Skin of body (tissue), 2 donors: ENCODE measurements around the gene ANTXRL. TPM values are rescaled to one million over a fixed set of nuclear protein-coding genes. Genes with fewer than 3 reads are reported as not detected.
"Not testable (repeated sequence)": the region's sequence is repeated elsewhere in the genome, so short reads cannot be mapped to it uniquely, and the experiment has no call there.

Experiments
- DNase-seq: peaks from one replicate; lab custom pipeline; 2025; lab: John Stamatoyannopoulos, UW
- total RNA-seq: library from RNA; depleted of rRNA; stranded (reverse); fragments of >200 nt; gene quantifications from one replicate; pipeline ENCODE4 v1.2.3, GENCODE V29; 2014

ANTXRL gene
- total RNA-seq, 1 donor from 2014 or later = not detected

DNA sequence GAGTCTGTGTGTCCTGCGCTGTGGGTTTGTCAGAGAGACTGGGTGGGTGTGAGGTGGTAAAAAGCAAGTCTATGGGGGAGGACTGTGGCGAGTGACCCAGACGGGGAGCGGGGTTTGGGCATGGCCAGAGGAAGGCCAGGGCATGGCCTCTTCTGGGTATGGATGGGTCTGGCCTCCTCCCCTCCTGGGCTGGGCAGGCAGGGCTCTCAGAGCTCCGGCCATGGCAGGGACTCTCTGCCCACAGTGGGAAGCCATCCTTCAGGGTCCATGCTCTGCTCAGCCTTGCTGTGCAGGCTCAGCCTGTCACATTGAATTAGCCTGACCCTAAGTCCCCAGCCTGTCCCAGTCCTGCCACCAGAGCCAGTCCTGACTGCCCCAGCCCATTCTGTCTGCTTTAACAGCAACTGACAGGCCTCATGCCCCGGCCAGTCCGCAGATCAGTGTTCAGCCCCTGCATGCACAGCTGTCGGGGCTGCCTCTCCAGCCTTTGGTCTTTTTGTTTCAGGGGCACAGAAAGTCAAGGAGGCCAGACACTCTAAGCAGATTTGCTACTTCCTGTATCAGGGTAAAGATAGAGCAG lies 7.9 kb downstream of the ANTXRL start:
- DNase-seq = no peak

DNA sequence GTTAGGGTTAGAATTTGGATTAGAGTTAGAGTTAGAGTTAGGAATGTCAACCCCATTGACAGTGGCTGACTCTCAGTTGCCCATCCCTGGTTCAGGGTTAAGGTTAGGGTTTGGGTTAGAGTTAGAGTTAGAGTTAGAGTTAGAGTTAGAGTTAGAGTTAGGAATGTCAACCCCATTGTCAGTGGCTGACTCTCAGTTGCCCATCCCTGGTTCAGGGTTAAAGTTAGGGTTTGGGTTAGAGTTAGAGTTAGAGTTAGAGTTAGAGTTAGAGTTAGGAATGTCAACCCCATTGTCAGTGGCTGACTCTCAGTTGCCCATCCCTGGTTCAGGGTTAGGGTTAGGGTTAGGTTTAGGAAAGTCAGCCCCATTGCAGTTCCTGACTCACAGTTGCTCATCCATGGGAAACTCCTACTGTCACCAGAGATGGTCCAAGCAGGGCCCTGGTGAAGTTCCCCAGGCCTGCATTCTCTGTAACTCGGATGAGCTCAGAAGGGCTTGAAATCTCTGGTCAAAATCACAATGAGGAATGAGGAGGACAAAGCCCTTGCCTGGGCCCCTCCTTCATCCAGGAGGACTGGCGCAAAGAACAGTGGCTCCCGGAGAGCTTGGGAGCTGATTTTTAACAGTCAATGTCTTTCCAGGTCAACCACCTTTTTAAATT lies 8.7 kb downstream of the ANTXRL start:
- DNase-seq = not testable (repeated sequence)

DNA sequence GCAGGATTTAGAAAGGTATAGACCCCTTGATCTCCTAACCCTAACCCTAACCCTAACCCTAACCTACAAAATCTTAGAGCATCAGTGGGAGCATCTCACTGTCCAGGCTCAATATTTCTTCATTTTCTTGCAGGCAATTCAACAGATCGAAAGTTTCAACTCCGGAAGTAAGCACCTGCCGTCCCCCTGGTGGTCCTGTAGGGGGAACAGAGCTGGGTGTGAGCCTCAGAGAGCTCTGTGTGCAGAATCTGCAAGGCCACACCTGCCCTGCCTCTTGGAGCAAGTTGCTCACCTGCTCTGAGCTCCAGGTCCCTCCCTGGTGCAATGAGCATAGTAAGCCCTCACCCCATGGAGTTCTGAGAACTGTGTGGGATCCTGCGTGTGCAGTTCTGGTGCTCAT lies 9.3 kb downstream of the ANTXRL start:
- DNase-seq = not testable (repeated sequence)

DNA sequence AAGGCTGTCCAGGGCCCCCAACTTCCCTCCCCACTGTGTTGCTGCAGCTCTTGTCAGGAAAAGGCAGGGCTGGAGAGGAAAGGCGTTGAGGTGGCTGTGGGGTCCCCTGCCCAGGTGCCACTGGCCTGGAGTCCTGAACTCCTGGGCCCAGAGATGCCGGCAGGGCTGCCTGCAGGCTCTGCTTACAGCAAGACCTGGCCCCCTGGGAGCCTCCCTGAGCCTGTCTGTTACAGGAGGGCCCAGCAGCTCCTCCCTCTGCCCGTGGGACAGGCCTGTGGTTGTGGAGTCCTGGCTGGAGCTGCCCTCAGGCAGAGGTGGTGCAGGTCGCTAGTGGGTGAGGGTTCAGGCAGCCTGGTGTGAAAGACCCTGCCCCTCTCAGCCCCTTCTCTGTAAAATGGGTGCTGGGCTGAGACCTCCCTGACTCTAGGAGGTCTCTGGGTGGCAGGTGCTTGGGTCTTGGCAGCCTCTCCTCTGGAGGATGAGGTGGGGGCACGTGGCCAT lies 9.9 kb downstream of the ANTXRL start:
- DNase-seq = no peak

DNA sequence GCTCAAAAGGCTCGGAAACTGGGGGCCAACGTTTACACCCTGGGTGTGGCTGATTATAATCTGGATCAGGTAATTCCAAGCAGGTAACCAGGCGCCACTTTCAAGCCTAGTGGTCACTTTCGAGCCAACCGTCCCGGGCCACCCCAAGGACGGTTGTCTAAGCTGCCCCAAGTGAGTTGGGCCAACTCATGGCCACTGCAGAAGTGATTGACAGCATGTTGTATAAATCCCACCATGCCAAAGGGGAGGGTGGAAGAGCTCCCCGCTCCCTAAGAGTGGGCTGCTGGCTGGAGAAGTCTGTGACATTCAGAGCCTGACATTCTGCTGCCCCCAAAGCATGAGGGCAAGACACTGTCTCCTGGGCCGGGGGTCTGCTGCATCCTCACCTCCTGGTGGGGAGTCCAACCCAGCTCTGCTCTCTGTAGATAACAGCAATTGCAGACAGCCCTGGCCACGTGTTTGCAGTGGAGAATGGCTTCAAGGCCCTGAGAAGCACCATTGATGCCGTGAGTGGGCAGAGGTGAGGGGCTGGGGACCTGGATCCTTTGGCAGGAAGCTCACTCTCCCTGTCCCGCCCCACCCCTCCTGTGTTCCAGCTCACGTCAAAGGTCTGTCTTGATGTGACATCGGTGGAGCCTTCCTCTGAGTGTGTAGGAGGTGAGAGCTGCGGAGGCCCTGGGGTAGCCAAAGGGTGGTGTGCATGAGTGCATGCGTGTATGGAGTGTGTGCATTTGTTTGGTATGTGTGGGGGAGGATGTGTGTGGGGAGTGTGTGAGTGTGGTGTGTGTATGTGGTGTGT lies 10.8 kb downstream of the ANTXRL start:
- no peak for DNase-seq

DNA sequence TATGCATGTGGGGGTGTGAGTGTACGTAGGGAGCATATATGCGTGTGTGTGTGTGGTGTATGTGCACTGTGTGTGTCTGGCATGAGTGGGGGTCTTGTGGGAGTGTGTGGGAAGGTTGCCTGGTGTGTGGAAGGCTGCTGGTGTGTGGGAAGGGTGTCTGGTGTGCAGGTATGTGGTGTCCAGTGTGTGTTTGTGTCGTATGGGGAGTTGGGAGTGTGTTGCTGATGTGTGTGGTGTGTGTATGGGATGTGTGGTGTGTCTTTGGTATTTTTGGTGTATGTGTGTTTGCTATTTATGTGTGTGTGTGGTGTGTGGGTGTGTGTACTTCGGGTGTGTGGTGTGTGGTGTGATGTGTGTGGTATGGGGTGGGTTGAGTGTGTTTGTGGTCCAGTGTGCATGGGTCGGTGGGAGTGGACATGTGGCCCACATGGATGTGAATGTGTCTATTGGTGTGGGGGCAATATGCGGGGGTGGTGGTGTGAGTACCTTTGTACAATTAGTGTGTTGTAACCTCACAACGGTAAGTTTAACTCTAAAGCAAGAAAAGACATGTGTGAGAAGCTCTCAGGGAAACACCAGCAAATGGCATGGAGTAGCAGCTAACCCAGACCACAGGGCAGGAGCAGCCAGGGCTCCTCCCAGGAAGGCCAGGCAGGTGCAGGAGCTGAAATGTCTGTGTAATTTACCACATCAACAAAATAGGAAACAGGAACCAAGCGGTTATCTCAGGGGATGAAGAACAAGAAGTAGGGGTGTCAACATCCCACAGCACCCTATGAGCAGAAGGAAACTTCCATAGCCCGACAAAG lies 11.9 kb downstream of the ANTXRL start:
- no peak for DNase-seq

DNA sequence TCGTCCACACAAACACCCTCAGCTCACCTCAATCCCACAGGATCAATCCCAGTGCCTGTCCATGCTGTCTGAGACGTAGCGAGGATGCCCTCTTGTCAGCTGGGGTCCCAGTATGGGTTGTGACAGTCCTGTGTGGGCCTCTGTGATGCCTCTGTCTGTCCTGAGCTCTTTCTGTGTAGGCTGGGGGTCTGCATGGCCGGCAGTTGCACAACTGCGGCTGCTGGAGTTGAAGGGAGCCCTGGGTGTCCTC lies 12.4 kb downstream of the ANTXRL start:
- DNase-seq = no peak

DNA sequence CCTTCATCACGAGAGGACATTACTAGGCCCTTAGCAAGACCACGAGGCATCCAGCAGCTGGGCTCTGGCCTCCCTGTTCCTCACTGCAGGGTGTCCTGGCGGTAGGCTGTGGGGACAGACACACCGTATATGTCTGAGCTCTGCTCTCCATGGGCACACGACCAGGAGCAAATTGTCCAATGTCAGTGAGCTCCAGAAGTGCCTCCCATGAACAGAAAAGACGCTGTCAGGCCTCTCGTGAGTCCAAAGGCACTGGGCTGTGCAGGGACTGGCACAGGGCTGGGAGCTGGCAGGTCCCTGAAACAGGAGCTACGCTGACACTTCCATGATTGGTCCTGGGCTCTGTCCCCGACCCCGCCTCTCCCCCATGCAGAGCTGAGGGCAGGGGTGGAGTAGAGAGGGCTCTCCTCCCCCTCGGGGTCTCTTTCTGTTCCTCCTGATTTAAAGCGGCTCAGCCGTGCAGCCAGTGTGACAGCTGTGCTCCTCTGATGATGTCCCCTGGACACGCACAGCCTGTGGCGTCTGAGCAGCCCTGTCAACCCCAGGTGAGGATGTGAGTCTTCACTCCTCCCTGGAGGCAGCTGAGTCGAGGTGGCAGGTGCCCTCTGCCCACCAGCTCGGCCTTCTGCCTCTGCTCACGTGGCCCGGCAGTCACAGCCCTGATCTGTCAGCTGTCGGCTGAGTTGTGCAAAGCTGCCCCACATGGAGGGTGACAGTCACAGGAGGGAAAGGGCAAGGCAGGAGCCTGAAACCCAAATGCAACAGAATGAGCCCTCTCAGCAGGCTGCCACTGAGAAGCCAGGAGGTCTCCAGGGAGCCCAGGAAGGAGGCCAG lies 13.0 kb downstream of the ANTXRL start:
- no peak for DNase-seq

DNA sequence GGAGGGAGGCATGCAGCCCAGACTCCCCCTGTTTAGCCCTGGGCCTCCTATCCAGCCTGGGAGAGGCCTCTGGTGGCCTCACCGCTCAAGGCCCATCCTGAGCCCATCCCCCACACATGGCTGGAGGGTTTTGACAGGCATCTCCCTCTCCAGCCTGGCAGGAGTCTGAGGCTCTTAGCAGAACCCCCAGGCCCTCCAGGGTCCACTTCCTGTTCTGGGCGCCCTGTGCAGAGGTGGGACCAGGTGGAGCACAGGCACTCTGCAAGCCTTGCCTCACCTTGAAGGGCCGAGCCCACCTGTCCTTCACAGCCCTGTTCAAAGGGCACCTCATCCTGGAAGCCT lies 13.5 kb downstream of the ANTXRL start:
- not testable (repeated sequence) for DNase-seq

DNA sequence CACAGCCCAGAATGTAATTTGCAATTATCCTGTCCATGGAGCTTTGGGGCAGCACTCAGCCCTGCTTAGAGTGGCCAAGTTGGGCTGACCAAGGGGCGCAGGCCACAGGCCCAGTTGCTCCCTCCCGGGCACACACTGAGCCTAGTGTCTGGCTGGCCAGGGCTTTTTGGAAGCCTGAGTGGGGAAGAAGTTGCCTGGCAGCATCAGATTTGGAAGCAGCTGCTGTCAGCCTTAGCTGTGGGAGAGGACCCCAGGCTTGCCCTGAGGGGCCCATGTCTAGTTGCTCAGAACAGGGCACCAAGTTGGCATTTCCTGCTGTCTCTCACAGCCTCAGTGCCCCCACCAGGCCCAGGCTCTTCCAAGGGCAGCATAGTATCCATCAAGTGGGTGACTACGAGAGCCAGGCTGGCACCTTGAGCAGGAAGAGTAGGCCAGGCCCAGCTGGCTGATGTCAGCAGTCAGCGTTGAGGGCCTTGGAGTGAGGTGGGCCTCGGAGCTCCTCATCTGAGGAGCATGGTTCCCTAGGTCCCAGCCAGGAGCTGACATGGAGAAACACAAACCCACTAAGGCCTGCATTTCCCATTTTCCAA lies 14.4 kb downstream of the ANTXRL start:
- no peak for DNase-seq

DNA sequence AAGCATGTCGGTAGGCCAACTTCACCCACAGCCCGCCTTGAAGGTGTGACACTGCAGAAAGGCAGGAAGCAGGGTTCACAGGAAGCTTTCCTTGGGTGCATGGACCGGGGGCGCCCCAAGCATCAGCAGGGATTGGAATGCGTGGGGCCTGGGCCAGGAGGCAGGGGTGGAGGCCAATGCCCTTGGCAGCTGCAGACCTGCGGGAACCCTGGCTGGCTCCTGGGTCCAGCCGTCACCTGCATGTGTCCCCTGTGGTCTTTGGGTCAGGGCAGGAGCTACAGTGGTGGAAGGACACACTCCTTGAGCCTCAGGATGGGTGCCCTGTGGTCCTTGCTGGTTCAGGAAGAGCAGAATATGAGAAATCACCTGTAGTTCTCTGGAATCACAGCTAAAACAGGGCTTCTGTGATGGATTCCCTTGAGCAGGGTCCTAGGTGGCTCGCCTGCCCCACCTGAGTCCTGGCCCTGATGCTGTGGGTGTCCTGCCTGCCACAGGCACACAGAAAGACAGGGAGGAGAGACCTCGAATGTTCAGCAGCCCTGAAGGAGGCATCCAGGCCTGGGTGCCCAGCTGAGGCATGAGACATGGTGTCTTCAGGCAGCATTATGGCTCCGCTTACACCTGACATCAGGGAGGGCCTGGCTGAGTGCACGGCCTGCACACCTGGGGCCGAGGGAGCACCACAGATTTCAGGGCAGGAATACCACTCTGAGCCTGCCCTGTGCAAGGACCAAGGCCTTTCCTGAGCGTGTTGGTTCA lies 15.1 kb downstream of the ANTXRL start:
- DNase-seq = no peak

DNA sequence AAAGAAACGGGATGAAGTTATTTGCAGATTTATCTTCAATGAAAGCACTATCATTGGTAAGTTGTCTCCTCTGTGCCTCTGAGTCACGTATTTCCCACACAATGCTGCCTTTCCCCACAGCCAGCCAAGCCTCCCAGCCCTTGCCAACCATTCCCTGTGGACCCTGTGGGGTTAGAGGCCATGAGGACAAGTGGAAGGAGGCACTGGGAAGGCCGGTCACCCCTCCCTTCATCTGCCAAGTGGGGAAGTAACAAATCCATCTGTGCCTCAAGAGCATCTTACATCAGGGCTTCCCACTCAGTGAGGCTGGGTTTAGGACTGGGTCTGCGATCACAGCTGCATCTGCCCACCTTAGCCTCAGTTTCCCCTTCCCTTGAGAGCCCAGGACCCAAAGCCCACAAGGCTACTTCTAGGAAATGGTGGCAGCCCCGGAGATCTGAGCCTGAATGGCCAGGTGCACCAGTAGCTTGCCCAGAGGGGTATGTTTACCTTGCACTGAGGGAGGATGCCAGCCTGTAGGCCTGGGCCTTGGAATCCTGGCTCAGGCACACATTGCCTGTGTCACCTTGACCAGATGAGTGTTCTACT lies 16.1 kb downstream of the ANTXRL start:
- DNase-seq = not testable (repeated sequence)

DNA sequence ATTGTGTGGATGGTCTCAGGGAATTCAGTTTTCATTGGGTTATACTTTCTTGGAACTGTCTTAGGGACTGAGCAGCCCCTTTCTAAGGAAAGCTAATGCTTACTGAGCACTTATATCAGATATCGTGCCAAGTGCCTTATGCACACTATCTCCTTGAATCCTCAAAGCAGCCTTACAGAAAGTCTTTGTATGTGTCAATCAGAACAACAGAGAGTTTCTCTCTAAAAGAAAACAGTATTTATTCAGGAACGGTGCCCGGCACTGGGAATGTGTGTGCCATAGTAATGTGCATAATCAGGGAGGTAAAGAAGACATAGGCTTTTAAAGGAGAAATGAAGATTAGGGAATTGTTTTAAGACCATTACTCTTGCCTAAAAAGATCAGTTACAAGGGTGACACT lies 17.3 kb downstream of the ANTXRL start:
- DNase-seq = no peak

DNA sequence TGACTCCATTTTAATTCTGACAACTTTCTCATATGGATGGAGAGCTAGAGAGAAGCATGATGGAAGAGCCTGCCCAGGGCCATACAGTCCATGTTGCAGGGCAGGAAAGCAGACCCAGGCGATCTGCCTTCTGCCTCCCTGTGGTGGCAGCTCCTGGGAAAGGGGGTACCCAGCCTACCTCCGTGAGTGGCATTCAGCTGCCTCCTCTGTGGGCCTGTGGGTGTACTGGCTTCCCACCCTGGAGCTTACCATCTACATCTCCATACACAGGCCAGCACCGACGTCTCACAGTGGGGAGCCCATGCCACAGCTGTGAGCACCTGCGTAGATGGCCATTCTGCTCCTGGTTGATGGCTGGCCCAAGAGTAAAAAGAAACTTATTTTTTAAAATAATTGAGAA lies 17.9 kb downstream of the ANTXRL start:
- not testable (repeated sequence) for DNase-seq

DNA sequence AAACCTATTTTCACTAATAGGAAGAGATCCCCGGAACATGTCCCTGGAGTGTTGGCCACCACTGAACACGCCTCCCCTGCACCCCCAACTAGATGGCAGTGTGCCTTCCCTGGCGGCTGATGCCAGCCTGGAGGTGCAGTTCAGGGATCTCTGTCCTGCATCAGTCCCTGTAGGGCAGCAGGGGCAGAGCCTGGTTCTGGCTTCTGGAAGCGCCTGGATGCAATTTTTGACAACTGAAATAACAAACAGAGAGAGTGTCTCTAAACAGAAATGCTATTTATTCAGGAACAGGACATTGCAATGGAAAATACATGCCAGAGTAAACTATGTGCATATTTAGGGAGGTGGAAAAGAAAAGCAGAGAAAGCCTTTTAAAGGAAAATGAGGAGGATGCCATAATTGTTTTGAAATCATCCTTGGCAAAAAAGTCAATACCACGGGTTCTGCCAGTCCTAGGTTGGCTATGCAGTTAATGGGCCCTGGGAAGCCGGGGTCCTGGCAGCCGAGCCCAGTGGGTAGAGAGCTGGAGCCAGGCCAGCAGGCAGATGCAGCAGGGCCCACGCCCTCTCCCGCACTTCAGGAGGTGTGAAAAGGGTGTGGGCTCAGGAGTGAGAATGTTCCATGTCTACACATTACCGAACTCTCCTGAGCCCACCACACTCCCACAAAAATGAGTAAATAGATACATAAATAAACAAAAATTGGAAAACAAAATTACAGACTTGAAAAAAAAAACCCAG lies 18.5 kb downstream of the ANTXRL start:
- DNase-seq = no peak

DNA sequence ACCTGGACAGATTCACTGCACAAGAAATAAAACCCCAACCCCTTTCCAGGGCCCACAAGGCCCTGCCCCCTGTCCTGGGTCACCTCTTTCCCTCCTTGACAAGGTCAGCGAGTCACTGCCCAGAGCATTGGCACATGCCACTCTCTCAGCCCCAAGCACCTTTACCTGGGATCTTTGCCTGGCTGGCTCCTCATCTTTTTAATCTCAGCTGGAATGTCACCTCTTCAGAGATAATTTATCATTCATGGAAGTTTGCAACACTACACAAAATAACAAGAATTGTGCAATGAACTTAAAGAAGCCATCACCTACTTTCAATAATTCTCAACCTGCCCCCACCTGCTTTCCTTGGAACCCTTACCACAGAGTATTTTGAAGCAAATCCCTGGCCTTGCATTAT lies 19.2 kb downstream of the ANTXRL start:
- DNase-seq = no peak

DNA sequence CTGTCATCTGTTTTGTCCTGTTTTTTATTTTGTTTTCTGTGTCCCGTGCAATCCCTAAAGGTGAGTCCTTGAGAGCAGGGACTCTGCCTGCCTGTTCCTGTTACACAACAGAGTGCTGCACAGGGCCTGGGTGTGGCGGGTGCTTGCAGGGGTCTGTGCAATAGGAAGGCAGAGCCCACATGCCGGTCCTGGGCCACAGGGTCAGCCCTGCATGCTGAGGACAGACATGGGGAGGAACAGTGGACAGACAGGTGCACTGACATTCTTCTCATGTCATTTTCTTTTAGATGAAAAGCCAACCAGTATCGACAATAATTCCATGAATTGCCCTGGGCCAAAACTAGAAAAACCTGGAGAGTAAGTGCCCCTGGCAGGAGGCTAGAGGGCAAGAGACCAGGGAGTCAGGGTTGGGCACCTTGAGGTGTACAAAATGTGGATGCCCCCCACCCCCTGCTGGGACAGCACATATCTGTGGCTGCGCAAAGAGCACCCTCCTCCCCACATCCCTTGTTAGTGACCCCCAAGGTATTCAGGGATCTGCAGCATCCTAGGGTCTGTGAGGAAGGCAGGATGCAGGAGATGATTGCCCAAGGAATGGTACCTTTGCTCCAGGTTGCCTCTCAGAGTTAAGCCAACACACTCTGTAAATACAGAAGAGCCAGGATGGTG lies 19.9 kb downstream of the ANTXRL start:
- DNase-seq = no peak
